Neuronal stem cell (in vitro differentiated cells): ENCODE results near the gene TMEM250.

Experiments
- DNase-seq: peaks from one replicate; pipeline ENCODE4 v3.0.0-alpha.2; 2013; ENCODE audit warnings: low spot score
- H2AFZ ChIP-seq: one replicate; pipeline ENCODE4 v1.6.1; 2013; ENCODE audit warnings: mild to moderate bottlenecking, low read length, inconsistent platforms
- H2AK5ac ChIP-seq: 2 replicates; pipeline ENCODE4 v1.6.1; 2013; ENCODE audit warnings: low read depth, mild to moderate bottlenecking, inconsistent platforms, low read length, moderate library complexity, mixed read lengths
- H2BK120ac ChIP-seq: 2 replicates; pipeline ENCODE4 v1.6.1; 2013; ENCODE audit warnings: low read depth, mild to moderate bottlenecking, inconsistent platforms, low read length, moderate library complexity, mixed read lengths
- H2BK12ac ChIP-seq: one replicate; pipeline ENCODE4 v1.6.1; 2013; ENCODE audit warnings: low read length, inconsistent platforms
- H2BK15ac ChIP-seq: 2 replicates; pipeline ENCODE4 v1.6.1; 2013; ENCODE audit warnings: mild to moderate bottlenecking, low read length, inconsistent platforms, mixed read lengths
- H2BK5ac ChIP-seq: one replicate; pipeline ENCODE4 v1.6.1; 2013; ENCODE audit warnings: inconsistent platforms, mild to moderate bottlenecking, low read length, moderate library complexity
- H3K14ac ChIP-seq: one replicate; pipeline ENCODE4 v1.6.1; 2013; ENCODE audit warnings: low read length, inconsistent platforms
- H3K18ac ChIP-seq: 2 replicates; pipeline ENCODE4 v1.6.1; 2013; ENCODE audit warnings: low read length, inconsistent platforms
- H3K23ac ChIP-seq: 2 replicates; pipeline ENCODE4 v1.6.1; 2013; ENCODE audit warnings: low read depth, mild to moderate bottlenecking, mixed read lengths, low read length, inconsistent platforms; ENCODE audit not compliant: poor library complexity
- H3K27ac ChIP-seq: replicated peaks from 3 replicates; pipeline ENCODE4 v1.5.1; 2013; ENCODE audit warnings: low read length, inconsistent platforms
- H3K27me3 ChIP-seq, 3 experiments: 2 replicates each; pipeline ENCODE4 v1.6.1; 2013; ENCODE audit warnings: low read length in 3 of 3, mild to moderate bottlenecking in 2 of 3, inconsistent platforms in 1 of 3, low read depth in 1 of 3, mixed read lengths in 1 of 3, moderate library complexity in 1 of 3; ENCODE audit not compliant: control insufficient read depth in 3 of 3, insufficient read depth in 3 of 3
- H3K36me3 ChIP-seq, 2 donors: replicated peaks in 1 of 2; 2 replicates each; pipeline ENCODE4 v1.6.1; 2013; ENCODE audit warnings: low read length in 2 of 2; ENCODE audit not compliant: control insufficient read depth in 2 of 2, insufficient read depth in 2 of 2
- H3K4ac ChIP-seq: 2 replicates; pipeline ENCODE4 v1.6.1; 2013; ENCODE audit warnings: inconsistent platforms, mild to moderate bottlenecking, low read length, moderate library complexity
- H3K4me1 ChIP-seq, 2 donors: 1 replicate in 1 of 2; 2 replicates in 1 of 2; pipeline ENCODE4 v1.6.1; 2013; ENCODE audit warnings: low read length in 2 of 2, low read depth in 1 of 2; ENCODE audit not compliant: control insufficient read depth in 2 of 2, insufficient read depth in 1 of 2
- H3K4me2 ChIP-seq: one replicate; pipeline ENCODE4 v1.6.1; 2013; ENCODE audit warnings: mild to moderate bottlenecking, low read length, inconsistent platforms; ENCODE audit not compliant: insufficient read depth, poor library complexity, severe bottlenecking
- H3K4me3 ChIP-seq, 2 donors: 2 replicates each; pipeline ENCODE4 v1.5.1; 2013; ENCODE audit warnings: low read length in 2 of 2, mild to moderate bottlenecking in 2 of 2, inconsistent platforms in 1 of 2, moderate library complexity in 1 of 2
- H3K79me1 ChIP-seq: one replicate; pipeline ENCODE4 v1.6.1; 2013; ENCODE audit warnings: low read depth, mild to moderate bottlenecking, inconsistent platforms, low read length, moderate library complexity
- H3K9ac ChIP-seq: one replicate; pipeline ENCODE4 v1.6.1; 2013; ENCODE audit warnings: mild to moderate bottlenecking, low read depth, low read length, inconsistent platforms; ENCODE audit not compliant: poor library complexity
- H3K9me3 ChIP-seq, 2 donors: replicated peaks in 1 of 2; 2 replicates each; pipeline versions ENCODE3 to v1.6.1; 2013; ENCODE audit warnings: low read length in 2 of 2, mild to moderate bottlenecking in 2 of 2, inconsistent platforms in 1 of 2, low read depth in 1 of 2, mixed read lengths in 1 of 2, moderate library complexity in 1 of 2; ENCODE audit not compliant: control insufficient read depth in 2 of 2, insufficient read depth in 1 of 2
- H4K8ac ChIP-seq: one replicate; pipeline ENCODE4 v1.6.1; 2013; ENCODE audit warnings: low read depth, mild to moderate bottlenecking, inconsistent platforms, low read length, moderate library complexity
- H4K91ac ChIP-seq: one replicate; pipeline ENCODE4 v1.6.1; 2013; ENCODE audit warnings: low read length, low read depth, mild to moderate bottlenecking, inconsistent platforms; ENCODE audit not compliant: poor library complexity
- WGBS, 2 donors: extraction: QIAGEN DNeasy Blood & Tissue Kit; methylation state at CpG; one replicate each; pipeline ENCODE4 v1.1.7; 2013; ENCODE audit warnings: missing lambda C conversion rate in 2 of 2, mixed read lengths in 1 of 2; ENCODE audit not compliant: insufficient read length in 2 of 2, insufficient replicate concordance in 1 of 2; ENCODE audit errors: extremely low coverage in 2 of 2; 5-methylcytosine and 5-hydroxymethylcytosine counted together

Gene TMEM250

DNA sequence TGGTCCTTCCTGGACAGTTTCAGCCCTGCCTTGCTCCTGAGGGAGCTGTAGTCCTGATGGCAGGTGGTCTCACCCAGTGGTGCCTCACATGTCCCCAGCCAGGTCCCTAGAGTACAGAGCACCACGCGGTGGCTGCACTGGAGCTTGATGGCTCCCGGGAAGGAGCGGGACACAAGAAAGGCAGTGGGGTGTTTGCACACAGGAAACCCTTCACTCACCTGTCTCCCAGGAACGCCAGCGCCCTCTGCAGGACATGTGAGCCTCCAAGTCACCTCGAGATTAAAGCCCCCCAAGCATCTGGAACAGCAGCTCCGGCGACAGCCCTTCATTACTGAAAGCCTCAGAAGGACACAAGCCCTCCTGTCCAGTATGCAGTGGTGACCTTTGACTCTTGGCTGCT is 19.9 kb upstream of the TMEM250 start:
- Histone ChIP-seq H3K4ac (no peak overlapping the region), H4K8ac (no peak overlapping the region), H2BK15ac (no peak overlapping the region), H3K9me3 (no peaks in the 10 kb centered on the region), H2AFZ (no peak overlapping the region), H2BK5ac (no peak overlapping the region), H3K36me3 (no peaks in the 10 kb centered on the region), H3K27me3 (peaks cover under 1 to 60% (median 13%) of the 10 kb centered on the region in 3 experiments), H3K4me2 (no peak overlapping the region), H3K9ac (no peak overlapping the region), H2BK120ac (no peak overlapping the region), H3K4me1 (peaks cover 6 to 11% of the 10 kb centered on the region in 2 donors), H3K4me3 (peak overlapping the region in 1 of 2 donors; percentile 5), H3K14ac (no peak overlapping the region), H3K18ac (no peak overlapping the region), H2AK5ac (no peak overlapping the region), H3K79me1 (no peaks in the 10 kb centered on the region), H3K23ac (no peak overlapping the region), H2BK12ac (no peak overlapping the region), H4K91ac (no peak overlapping the region), H3K27ac (no peak overlapping the region)
- DNase-seq, result peak; percentile 56
- no CpG with 5 or more reads among the region's 9 CpGs for WGBS, 2 donors

DNA sequence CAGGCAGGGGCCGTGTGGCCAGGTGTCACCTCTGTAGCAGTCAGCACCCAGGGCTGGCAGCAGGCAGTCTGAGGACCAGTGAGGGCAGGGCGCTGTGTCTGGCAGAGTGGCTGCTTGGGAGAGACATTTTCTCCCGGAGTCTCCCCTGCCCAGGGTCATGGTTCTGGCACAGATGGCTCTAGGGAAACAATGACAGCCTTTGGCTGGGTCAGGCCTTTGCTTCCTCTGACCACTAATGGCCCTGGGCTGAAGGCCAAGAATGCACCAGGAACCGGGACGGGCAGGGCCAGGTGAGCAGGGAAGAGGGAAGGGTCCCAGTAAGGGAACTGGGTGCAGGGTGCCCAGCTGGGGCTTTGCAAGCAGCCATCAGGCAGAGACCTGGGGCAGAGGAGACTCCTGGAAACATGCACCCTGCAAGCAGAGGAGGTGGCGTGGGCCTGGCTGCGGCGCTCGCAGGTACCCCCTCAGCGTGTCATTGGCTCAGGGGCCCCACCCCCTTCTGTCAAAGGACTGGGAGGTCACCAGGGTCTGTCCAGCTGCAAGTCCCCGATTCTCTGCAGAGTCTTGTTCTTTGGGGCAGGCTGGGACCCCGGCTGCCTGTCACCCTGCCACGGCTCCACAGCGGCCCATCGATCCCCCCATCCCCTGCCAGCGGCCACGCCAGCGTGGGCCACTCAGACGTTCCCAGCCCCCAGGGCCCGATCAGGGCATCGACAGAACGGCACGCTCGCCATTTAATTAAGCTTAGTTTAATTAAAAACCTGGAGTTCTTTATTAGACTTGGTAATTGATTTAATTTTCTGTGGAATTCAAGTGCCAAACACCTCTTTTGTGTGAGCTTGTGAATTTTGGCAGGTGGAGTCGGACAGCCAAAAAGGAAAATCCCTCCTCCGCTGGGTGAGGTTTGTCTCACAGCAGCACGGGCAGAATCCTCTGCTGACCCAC is 18.9 kb upstream of the TMEM250 start:
- no peak for DNase-seq
- Histone ChIP-seq H2AFZ (no peak overlapping the region), H3K79me1 (no peaks in the 10 kb centered on the region), H3K36me3 (no peaks in the 10 kb centered on the region), H2BK120ac (no peak overlapping the region), H3K14ac (no peak overlapping the region), H4K8ac (peak overlapping the region; percentile 82), H3K23ac (peak overlapping the region; percentile 65), H2BK15ac (peak overlapping the region; percentile 83), H3K27ac (no peak overlapping the region), H2BK12ac (peak overlapping the region; percentile 58), H4K91ac (no peak overlapping the region), H3K9ac (peak overlapping the region; percentile 4), H3K4me3 (no peak overlapping the region), H3K27me3 (peaks cover 3 to 61% (median 19%) of the 10 kb centered on the region in 3 experiments), H3K4me2 (no peak overlapping the region), H2AK5ac (peak overlapping the region; percentile 37), H3K18ac (peak overlapping the region; percentile 71), H3K4ac (no peak overlapping the region), H3K9me3 (no peaks in the 10 kb centered on the region), H2BK5ac (no peak overlapping the region), H3K4me1 (peaks cover 8% of the 10 kb centered on the region in 2 donors)
- no CpG with 5 or more reads among the region's 27 CpGs for WGBS, 2 donors

DNA sequence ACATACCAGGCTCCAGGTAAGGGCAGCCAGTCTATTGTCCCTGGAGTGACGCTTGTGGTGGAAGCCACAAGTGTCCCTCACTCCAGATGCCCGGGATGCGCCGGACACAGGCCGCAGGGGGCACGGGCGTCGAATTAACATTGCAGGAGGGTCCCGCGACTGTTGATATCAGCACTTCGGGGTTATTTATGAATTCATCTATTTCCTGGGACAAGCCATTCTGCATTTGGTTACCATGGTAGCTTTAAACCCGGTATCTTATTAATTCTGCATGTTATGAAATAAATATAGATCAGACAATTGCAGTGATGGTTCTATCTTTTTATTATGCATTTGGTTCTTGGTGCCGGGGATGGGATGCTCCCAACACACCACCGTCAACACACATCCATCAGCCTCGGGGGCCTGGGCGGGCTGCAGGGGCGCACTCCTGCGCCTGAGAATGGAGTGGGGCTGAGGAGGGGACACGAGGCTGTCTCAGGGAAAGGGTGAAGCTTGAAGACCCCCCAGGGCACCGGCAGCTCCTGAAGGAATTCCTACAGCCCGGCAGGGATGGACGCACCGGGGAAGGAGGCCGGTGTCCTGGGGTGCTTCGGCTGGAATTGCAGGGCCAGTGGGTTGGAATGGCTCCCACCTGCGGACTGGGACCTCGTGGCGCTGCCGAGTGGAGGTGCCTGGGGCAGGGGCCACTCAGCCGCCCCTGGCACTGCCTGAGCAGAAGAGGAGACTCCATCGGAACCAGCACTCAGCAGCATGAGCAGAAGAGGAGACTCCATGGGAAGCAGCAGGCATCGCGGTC is 17.7 kb upstream of the TMEM250 start:
- Histone ChIP-seq H3K4me3 (no peak overlapping the region), H2BK120ac (no peak overlapping the region), H3K79me1 (peaks cover 2% of the 10 kb centered on the region), H2BK5ac (no peak overlapping the region), H4K91ac (no peak overlapping the region), H4K8ac (no peak overlapping the region), H3K14ac (no peak overlapping the region), H3K9ac (peak overlapping the region; percentile 37), H3K4ac (no peak overlapping the region), H3K18ac (peak overlapping the region; percentile 38), H2AK5ac (peak overlapping the region; percentile 52), H3K27me3 (peaks cover 3 to 63% (median 28%) of the 10 kb centered on the region in 3 experiments), H3K9me3 (no peaks in the 10 kb centered on the region), H3K4me2 (no peak overlapping the region), H2BK12ac (no peak overlapping the region), H3K36me3 (no peaks in the 10 kb centered on the region), H2BK15ac (peak overlapping the region; percentile 85), H3K27ac (no peak overlapping the region), H2AFZ (no peak overlapping the region), H3K23ac (no peak overlapping the region), H3K4me1 (peaks cover 8% of the 10 kb centered on the region in 2 donors)
- no CpG with 5 or more reads among the region's 33 CpGs for WGBS, 2 donors
- no peak for DNase-seq
